IMR-90 (cell line): ENCODE data around the gene TCF3. TPM values are rescaled to one million over a fixed set of nuclear protein-coding genes. Genes with fewer than 3 reads are reported as not detected.
"Not testable (repeated sequence)": the region's sequence is repeated elsewhere in the genome, so short reads cannot be mapped to it uniquely, and the experiment has no call there.

ENCODE experiments used
- ATAC-seq: fragments of 200-7000 bp; cut with Tn5 transposase; 2 replicates; pipeline ENCODE4 v1.9.1; 2020; ENCODE audit warnings: low read depth, mild to moderate bottlenecking, moderate library complexity
- BruUV-seq: library from RNA; stranded (reverse); fragments of 400-500 nt; replicated peaks from 2 replicates; lab custom pipeline; 2021; lab: Mats Ljungman, UMichigan
- CTCF ChIA-PET: fragments of 300-600 bp; formaldehyde crosslinking; extraction: SDS; loops from one replicate; lab custom pipeline; 2021; ENCODE audit warnings: antibody characterized with exemption; lab: Yijun Ruan, JAX
- POLR2A ChIA-PET: fragments of 300-600 bp; sonication (Branson Sonifier 250); formaldehyde crosslinking; loops from one replicate; lab custom pipeline; 2022; ENCODE audit warnings: antibody characterized with exemption; ENCODE audit not compliant: unreplicated experiment; lab: Charles Lee
- DNase-seq: peaks from one replicate; pipeline ENCODE4 v3.0.0; 2013
- H2AFZ ChIP-seq: replicated peaks from 2 replicates; pipeline ENCODE3; 2013; ENCODE audit warnings: low read length, mild to moderate bottlenecking; ENCODE audit not compliant: poor library complexity
- H2AK5ac ChIP-seq: 2 replicates; pipeline ENCODE4 v1.6.1; 2013; ENCODE audit warnings: low read depth, low read length, inconsistent platforms
- H2AK9ac ChIP-seq: replicated peaks from 2 replicates; pipeline ENCODE3; 2013; ENCODE audit warnings: mild to moderate bottlenecking, low read depth, low read length, moderate library complexity; ENCODE audit not compliant: poor library complexity
- H2BK120ac ChIP-seq: 2 replicates; pipeline ENCODE4 v1.6.1; 2013; ENCODE audit warnings: low read depth, low read length, inconsistent platforms
- H2BK15ac ChIP-seq: 3 replicates; pipeline ENCODE4 v1.6.1; 2013; ENCODE audit warnings: low read depth, low read length, inconsistent platforms
- H2BK20ac ChIP-seq: 2 replicates; pipeline ENCODE4 v1.6.1; 2013; ENCODE audit warnings: low read depth, mild to moderate bottlenecking, inconsistent platforms, low read length, moderate library complexity
- H2BK5ac ChIP-seq: 2 replicates; pipeline ENCODE4 v1.6.1; 2013; ENCODE audit warnings: mild to moderate bottlenecking, low read depth, low read length, inconsistent platforms; ENCODE audit not compliant: poor library complexity, severe bottlenecking
- H3K14ac ChIP-seq: replicated peaks from 2 replicates; pipeline ENCODE4 v1.6.1; 2013; ENCODE audit warnings: low read depth, low read length, inconsistent platforms
- H3K18ac ChIP-seq: 2 replicates; pipeline ENCODE4 v1.6.1; 2013; ENCODE audit warnings: low read depth, low read length, control low read depth
- H3K23ac ChIP-seq: 2 replicates; pipeline ENCODE4 v1.6.1; 2013; ENCODE audit warnings: low read depth, low read length, inconsistent platforms
- H3K27ac ChIP-seq: 2 replicates; pipeline ENCODE4 v1.5.1; 2013; ENCODE audit warnings: mild to moderate bottlenecking, control low read depth, low read length; ENCODE audit not compliant: insufficient read depth
- H3K27me3 ChIP-seq: 2 replicates; pipeline ENCODE4 v1.6.1; 2013; ENCODE audit warnings: low read length; ENCODE audit not compliant: control insufficient read depth, insufficient read depth
- H3K36me3 ChIP-seq: 2 replicates; pipeline ENCODE4 v1.6.1; 2013; ENCODE audit warnings: low read length, mixed read lengths; ENCODE audit not compliant: control insufficient read depth, insufficient read depth
- H3K4ac ChIP-seq: 2 replicates; pipeline ENCODE4 v1.6.1; 2013; ENCODE audit warnings: low read depth, low read length, inconsistent platforms
- H3K4me1 ChIP-seq: 2 replicates; pipeline ENCODE4 v1.6.1; 2013; ENCODE audit warnings: low read length, mixed read lengths; ENCODE audit not compliant: control insufficient read depth, insufficient read depth
- H3K4me2 ChIP-seq: 2 replicates; pipeline ENCODE4 v1.6.1; 2013; ENCODE audit warnings: low read depth, mild to moderate bottlenecking, control low read depth, low read length, moderate library complexity
- H3K4me3 ChIP-seq: 2 replicates; pipeline ENCODE4 v1.5.1; 2013; ENCODE audit warnings: low read depth, mild to moderate bottlenecking, control low read depth, low read length, moderate library complexity; ENCODE audit not compliant: insufficient read depth
- H3K56ac ChIP-seq: 2 replicates; pipeline ENCODE4 v1.6.1; 2013; ENCODE audit warnings: low read length, inconsistent platforms; ENCODE audit not compliant: insufficient read depth; ENCODE audit errors: extremely low read depth
- H3K79me1 ChIP-seq, 2 experiments: 2 replicates each; pipeline ENCODE4 v1.6.1; 2013; ENCODE audit warnings: low read length in 2 of 2, inconsistent platforms in 1 of 2, low read depth in 1 of 2
- H3K9ac ChIP-seq: 2 replicates; pipeline ENCODE4 v1.6.1; 2013; ENCODE audit warnings: low read depth, low read length, control low read depth
- H3K9me1 ChIP-seq: 2 replicates; pipeline ENCODE4 v1.6.1; 2013; ENCODE audit warnings: low read length, inconsistent platforms; ENCODE audit not compliant: insufficient read depth
- H3K9me3 ChIP-seq: 2 replicates; pipeline ENCODE4 v1.6.1; 2013; ENCODE audit warnings: low read length; ENCODE audit not compliant: control insufficient read depth, insufficient read depth
- H4K20me1 ChIP-seq: 2 replicates; pipeline ENCODE4 v1.6.1; 2013; ENCODE audit warnings: low read length, inconsistent platforms; ENCODE audit not compliant: insufficient read depth
- H4K5ac ChIP-seq: 2 replicates; pipeline ENCODE4 v1.6.1; 2013; ENCODE audit warnings: mild to moderate bottlenecking, low read depth, low read length, control low read depth
- H4K8ac ChIP-seq, 2 experiments: 2 replicates each; pipeline ENCODE4 v1.6.1; 2013; ENCODE audit warnings: low read depth in 2 of 2, low read length in 2 of 2, control low read depth in 1 of 2, inconsistent platforms in 1 of 2
- H4K91ac ChIP-seq: 2 replicates; pipeline ENCODE4 v1.6.1; 2013; ENCODE audit warnings: low read depth, low read length, inconsistent platforms; ENCODE audit not compliant: insufficient read depth
- MAZ ChIP-seq: IDR thresholded peaks from 2 replicates; pipeline ENCODE4 v1.6.1; 2012; ENCODE audit warnings: low read depth, mild to moderate bottlenecking, low read length, improper control_type of control experiment, moderate library complexity, borderline replicate concordance
- WGBS, 2 experiments: methylation state at CpG; one replicate each; pipeline versions ENCODE4 v1.1.5 to v1.1.7; 2013; ENCODE audit warnings: missing lambda C conversion rate in 2 of 2; ENCODE audit not compliant: insufficient read length in 1 of 2; ENCODE audit errors: extremely low coverage in 2 of 2; 5-methylcytosine and 5-hydroxymethylcytosine counted together
- dilution Hi-C: fragments of 300-500 bp; cut with HindIII; formaldehyde crosslinking; loops from one replicate; pipeline ENCODE4 v1.14.3; 2018; ENCODE audit warnings: low sequenced_read_pairs; ENCODE audit not compliant: unreplicated experiment
- in situ Hi-C: fragments of 300-500 bp; cut with MboI; formaldehyde crosslinking; loops from 3 replicates; pipeline ENCODE4 v1.14.3; 2019; ENCODE audit warnings: low sequenced_read_pairs, inconsistent platforms, mixed read lengths
- intact Hi-C: fragments of 100-400 bp; cut with micrococcal nuclease; formaldehyde crosslinking; loops from 2 replicates; pipeline ENCODE4 v1.10.0; 2022
- polyA plus RNA-seq, 3 experiments: library from polyadenylated mRNA; depleted of rRNA; stranded (reverse); fragments of >200 nt; gene quantifications; 2 replicates each; pipeline ENCODE4 v1.2.3, GENCODE V29; 2012; ENCODE audit warnings: low replicate concordance in 1 of 3
- total RNA-seq: library from RNA; depleted of rRNA; stranded (reverse); fragments of >200 nt; gene quantifications from 2 replicates; pipeline ENCODE4 v1.2.3, GENCODE V29; 2012

Gene TCF3
- total and polyA plus RNA-seq, 2 of the 4 experiments (the other 2 are of a cell fraction): 29.9 to 127 TPM

DNA sequence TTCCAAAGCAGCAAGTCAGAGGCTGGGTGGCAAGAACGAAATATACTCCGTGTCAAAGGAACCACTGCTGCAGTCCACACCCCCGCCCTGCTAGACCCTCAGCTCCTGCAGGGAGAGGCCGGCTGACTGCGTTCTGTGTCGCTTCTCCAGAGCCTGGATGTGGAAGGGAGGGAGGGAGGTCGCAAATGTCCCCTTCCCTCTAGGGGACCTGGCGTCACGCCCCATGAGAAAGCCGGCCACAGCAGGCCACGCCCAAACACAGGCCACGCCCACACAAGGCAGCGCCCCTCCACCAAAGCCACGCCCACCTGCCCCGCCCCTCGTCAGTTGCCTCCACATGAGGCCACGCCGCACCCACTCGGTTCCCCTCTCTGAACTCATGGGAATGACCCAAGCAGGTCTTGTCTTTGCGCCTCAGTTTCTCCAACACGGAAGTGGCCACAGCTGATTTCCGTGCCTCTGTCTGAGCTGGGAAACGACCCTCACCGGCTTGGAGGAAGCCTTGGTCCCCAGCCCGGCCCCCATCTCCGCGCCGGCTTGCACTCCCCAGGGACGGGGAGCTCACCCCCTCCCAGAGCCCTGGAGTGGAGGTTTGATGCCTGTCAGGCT is 38.4 kb upstream of the TCF3 start:
- in situ Hi-C loops (no loop called here), intact Hi-C loops (no loop called here), dilution Hi-C loops (no loop called here)
- H3K79me1 ChIP-seq: no peaks in the 10 kb centered on the region
- CTCF ChIA-PET: no interaction called here
- H3K18ac ChIP-seq: no peak overlapping the region
- peaks cover 37% of the 10 kb centered on the region for H3K27me3 ChIP-seq
- peak overlapping the region; percentile 56 for H2AFZ ChIP-seq
- no peak overlapping the region for H3K23ac ChIP-seq
- H3K9me1 ChIP-seq: no peaks in the 10 kb centered on the region
- H3K4me3 ChIP-seq: no peak overlapping the region
- H4K20me1 ChIP-seq: no peaks in the 10 kb centered on the region
- no peak overlapping the region for H2BK5ac ChIP-seq
- H3K4ac ChIP-seq: no peak overlapping the region
- no peak overlapping the region for H3K4me2 ChIP-seq
- H3K36me3 ChIP-seq: no peaks in the 10 kb centered on the region
- no peak overlapping the region for H2BK120ac ChIP-seq
- peaks cover 5% of the 10 kb centered on the region for H3K9me3 ChIP-seq
- no peak overlapping the region for H3K27ac ChIP-seq
- no peak overlapping the region for H4K5ac ChIP-seq
- no peak overlapping the region for H2AK5ac ChIP-seq
- no peak overlapping the region for H4K91ac ChIP-seq
- ATAC-seq (peak; percentile 54), DNase-seq (no peak)
- H3K4me1 ChIP-seq: peaks cover 1% of the 10 kb centered on the region; the same call in 1 of the 2 replicates
- H2AK9ac ChIP-seq: no peak overlapping the region
- no peak overlapping the region for H4K8ac ChIP-seq
- no peak overlapping the region for H3K56ac ChIP-seq
- H2BK20ac ChIP-seq: no peak overlapping the region
- H3K9ac ChIP-seq: no peak overlapping the region
- WGBS, 2 experiments: 12% methylated on average over 9 of the region's 29 CpGs; no CpG with 5 or more reads in 1 of the 2 experiments
- no peak overlapping the region for H2BK15ac ChIP-seq
- POLR2A ChIA-PET: no interaction called here
- TF ChIP-seq MAZ: no peak
- H3K14ac ChIP-seq: no peak overlapping the region
- BruUV-seq: no TSS peak

- H3K14ac ChIP-seq, H4K5ac ChIP-seq, intact Hi-C loops, H3K18ac ChIP-seq, H3K36me3 ChIP-seq, H2AK5ac ChIP-seq, H2BK120ac ChIP-seq, H3K56ac ChIP-seq, DNase-seq, ATAC-seq, H4K8ac ChIP-seq, H4K91ac ChIP-seq, CTCF ChIA-PET, H2BK5ac ChIP-seq, H4K20me1 ChIP-seq, in situ Hi-C loops, H3K27ac ChIP-seq, H3K79me1 ChIP-seq, H2AK9ac ChIP-seq, H3K4ac ChIP-seq, BruUV-seq, H2BK15ac ChIP-seq, H3K9ac ChIP-seq, H3K4me2 ChIP-seq, POLR2A ChIA-PET, H3K4me1 ChIP-seq, H3K23ac ChIP-seq, H2AFZ ChIP-seq, H3K4me3 ChIP-seq, H3K9me1 ChIP-seq, H3K9me3 ChIP-seq, H2BK20ac ChIP-seq, dilution Hi-C loops: not testable (repeated sequence)
- WGBS, 2 experiments: no CpG with 5 or more reads among the region's 5 CpGs
- H3K27me3 ChIP-seq: peaks cover 37% of the 10 kb centered on the region
These were observed 33.4 kb upstream of the TCF3 start for GRCh38 chr19:1685785-1686184.
